PC-3 (cell line): ENCODE measurements around the gene PTH2. TPM values are rescaled to one million over a fixed set of nuclear protein-coding genes. Genes with fewer than 3 reads are reported as not detected.

Experiments
- ATAC-seq: fragments of 200-7000 bp; cut with Tn5 transposase; 2 replicates; pipeline ENCODE4 v1.9.1; 2020; ENCODE audit warnings: mild to moderate bottlenecking, moderate library complexity
- BruUV-seq: library from RNA; stranded (reverse); fragments of 400-500 nt; replicated peaks from 2 replicates; lab custom pipeline; 2021; lab: Mats Ljungman, UMichigan
- CTCF ChIA-PET: fragments of 300-600 bp; sonication (Branson Sonifier 250); formaldehyde crosslinking; loops from one replicate; lab custom pipeline; 2022; ENCODE audit warnings: antibody characterized with exemption; lab: Charles Lee
- POLR2A ChIA-PET: fragments of 300-600 bp; sonication (Branson Sonifier 250); formaldehyde crosslinking; loops from one replicate; lab custom pipeline; 2022; ENCODE audit warnings: antibody characterized with exemption; ENCODE audit not compliant: unreplicated experiment; lab: Charles Lee
- DNase-seq: peaks from one replicate; pipeline ENCODE4 v3.0.0-alpha.2; 2015
- H2AFZ ChIP-seq: fragments of 300-600 bp; sonication (generic); 2 replicates; pipeline ENCODE4 v1.6.0; 2016; ENCODE audit warnings: antibody characterized with exemption, low read length
- H3F3A ChIP-seq: fragments of 300-600 bp; sonication (generic); one replicate; pipeline ENCODE4 v1.6.0; 2017; ENCODE audit warnings: antibody characterized with exemption, low read length, control low read depth, mild to moderate bottlenecking; ENCODE audit not compliant: unreplicated experiment
- H3K27ac ChIP-seq: fragments of 300-600 bp; sonication (generic); 2 replicates; pipeline ENCODE4 v1.5.1; 2016; ENCODE audit warnings: mild to moderate bottlenecking, low read length
- H3K27me3 ChIP-seq: fragments of 300-600 bp; sonication (generic); 2 replicates; pipeline ENCODE4 v1.6.1; 2016; ENCODE audit warnings: low read length, mixed read lengths
- H3K36me3 ChIP-seq: fragments of 300-600 bp; sonication (generic); 2 replicates; pipeline ENCODE4 v1.6.1; 2016; ENCODE audit warnings: low read depth, mixed run types, low read length, mixed read lengths
- H3K4me1 ChIP-seq: fragments of 300-600 bp; sonication (generic); 2 replicates; pipeline ENCODE4 v1.5.1; 2016; ENCODE audit warnings: low read length; ENCODE audit not compliant: insufficient read depth
- H3K4me2 ChIP-seq: fragments of 300-600 bp; sonication (generic); 2 replicates; pipeline ENCODE4 v1.6.0; 2016; ENCODE audit warnings: low read length
- H3K4me3 ChIP-seq: fragments of 300-600 bp; sonication (generic); 2 replicates; pipeline ENCODE4 v1.5.1; 2016; ENCODE audit warnings: mild to moderate bottlenecking, low read length, mixed read lengths
- H3K79me2 ChIP-seq: fragments of 300-600 bp; sonication (generic); 2 replicates; pipeline ENCODE4 v1.6.1; 2017; ENCODE audit warnings: low read length, mixed read lengths
- H3K9ac ChIP-seq: fragments of 300-600 bp; sonication (generic); 2 replicates; pipeline ENCODE4 v1.6.0; 2016; ENCODE audit warnings: mild to moderate bottlenecking, low read length
- H3K9me2 ChIP-seq: fragments of 300-600 bp; sonication (generic); replicated peaks from 2 replicates; pipeline ENCODE4 v1.6.1; 2016; ENCODE audit warnings: mixed run types, low read length, mixed read lengths
- H3K9me3 ChIP-seq: fragments of 300-600 bp; sonication (generic); 2 replicates; pipeline ENCODE4 v1.6.1; 2016; ENCODE audit warnings: low read length, mixed read lengths
- H4K20me1 ChIP-seq: fragments of 300-600 bp; sonication (generic); 2 replicates; pipeline ENCODE4 v1.6.1; 2016; ENCODE audit warnings: low read length, mixed read lengths
- CTCF ChIP-seq: fragments of 300-600 bp; sonication (generic); conservative IDR thresholded peaks from 2 replicates; pipeline ENCODE4 v1.5.1; 2017; ENCODE audit warnings: antibody characterized with exemption, low read depth, mild to moderate bottlenecking, low read length
- EZH2 ChIP-seq: fragments of 300-600 bp; sonication (generic); IDR thresholded peaks from one replicate; pipeline ENCODE4 v1.6.1; 2017; ENCODE audit warnings: antibody characterized with exemption, mild to moderate bottlenecking, low read length; ENCODE audit not compliant: unreplicated experiment
- EZH2phosphoT487 ChIP-seq: fragments of 300-600 bp; sonication (generic); IDR thresholded peaks from 2 replicates; pipeline ENCODE4 v1.6.1; 2018; ENCODE audit warnings: mild to moderate bottlenecking, antibody characterized with exemption, low read length, borderline replicate concordance
- intact Hi-C: fragments of 100-400 bp; cut with micrococcal nuclease; formaldehyde crosslinking; loops from 2 replicates; pipeline ENCODE4 v1.9.0; 2023
- total RNA-seq: library from RNA; depleted of rRNA; stranded (reverse); fragments of >200 nt; gene quantifications from 2 replicates; pipeline ENCODE4 v1.2.3, GENCODE V29; 2014

The PTH2 gene
- total RNA-seq, 1 experiment from 2014 or later, result not detected

- Histone ChIP-seq H3K79me2 (no peaks in the 10 kb centered on the region), H4K20me1 (no peaks in the 10 kb centered on the region), H3K27me3 (peaks cover 28% of the 10 kb centered on the region), H3K4me2 (no peak overlapping the region), H3F3A (no peaks in the 10 kb centered on the region), H3K9me2 (no peaks in the 10 kb centered on the region), H2AFZ (no peak overlapping the region), H3K4me3 (no peak overlapping the region), H3K9me3 (no peaks in the 10 kb centered on the region), H3K4me1 (0 out of 2 replicates have a peak, but pooled peaks cover 2% of the 10 kb centered on the region), H3K36me3 (no peaks in the 10 kb centered on the region), H3K27ac (no peak overlapping the region), H3K9ac (no peak overlapping the region)
- no peak for DNase-seq
- CTCF ChIA-PET, result no interaction called here
- no peak for ATAC-seq
- no TSS peak for BruUV-seq
- no peak for TF ChIP-seq EZH2
- no peak for TF ChIP-seq EZH2phosphoT487
- no peak for TF ChIP-seq CTCF
- intact Hi-C loops, result no loop called here
- POLR2A ChIA-PET, result no interaction called here
Observed at GRCh38 chr19:49433240-49433901, 10.1 kb upstream of the PTH2 start.

- ChIA-PET CTCF (no interaction called here), POLR2A (no interaction called here)
- Histone ChIP-seq H3K9me3 (no peaks in the 10 kb centered on the region), H3K9ac (no peak overlapping the region), H3K4me3 (no peak overlapping the region), H4K20me1 (no peaks in the 10 kb centered on the region), H3K4me1 (0 out of 2 replicates have a peak, but pooled peaks cover 8% of the 10 kb centered on the region), H3K27ac (no peak overlapping the region), H3F3A (no peaks in the 10 kb centered on the region), H3K36me3 (no peaks in the 10 kb centered on the region), H2AFZ (no peak overlapping the region), H3K79me2 (no peaks in the 10 kb centered on the region), H3K4me2 (no peak overlapping the region), H3K9me2 (no peaks in the 10 kb centered on the region), H3K27me3 (peaks cover 28% of the 10 kb centered on the region)
- BruUV-seq, result no TSS peak
- intact Hi-C loops, result no loop called here
- DNase-seq (no peak), ATAC-seq (no peak)
- no peak for TF ChIP-seq EZH2phosphoT487
- no peak for TF ChIP-seq EZH2
- TF ChIP-seq CTCF, result no peak
Observed at GRCh38 chr19:49432141-49433073, 9.2 kb upstream of the PTH2 start.
